ENCODE measurements around the gene TRMT10B. TPM values are rescaled to one million over a fixed set of nuclear protein-coding genes. Genes with fewer than 3 reads are reported as not detected.

TRMT10B gene
- total and polyA plus RNA-seq, 2 of the 13 experiments (the other 11 are each of a cell fraction or from before 2014, with no cell fraction given): 3.1 to 3.9 TPM

DNA sequence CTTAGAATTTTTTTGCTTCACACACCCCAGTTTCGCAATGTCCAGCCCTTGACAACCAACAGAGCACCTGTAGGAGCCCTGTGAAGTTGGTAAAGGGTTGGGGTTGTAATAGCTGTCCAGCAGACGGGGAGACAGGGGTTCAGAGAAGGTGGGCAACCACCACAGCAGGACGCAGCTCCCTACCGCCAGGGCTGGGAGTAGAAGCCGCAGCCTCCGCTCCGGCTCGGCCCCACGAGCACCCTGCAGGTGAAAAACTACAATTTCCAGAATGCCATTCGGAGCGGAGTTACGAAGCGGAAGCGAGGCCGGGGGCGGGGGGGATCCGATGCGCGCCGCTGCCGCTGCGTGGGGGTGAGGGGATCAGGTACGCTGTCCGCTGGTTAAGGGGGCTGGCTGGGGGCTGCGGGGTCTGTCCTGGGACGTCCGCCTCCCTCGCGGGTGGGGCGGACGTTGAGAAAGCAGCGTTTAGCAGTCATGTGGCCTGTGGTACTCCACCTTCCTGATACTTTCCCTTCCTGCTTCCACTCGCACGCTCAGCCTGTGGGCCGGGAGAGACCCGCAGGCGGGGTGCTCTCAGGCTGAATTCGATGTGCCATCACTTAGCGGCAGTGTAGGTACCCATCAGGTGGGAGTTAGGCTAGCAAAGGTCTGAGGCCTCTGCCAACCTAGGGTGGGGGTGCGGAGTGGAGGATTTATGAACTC lies at the start of gene TRMT10B (continued):
- TF ChIP-seq RERE (CRISPR knock-in tag; IDR thresholded peaks at IDR 0.05; ENCODE audit: low read depth): no peak
- TF ChIP-seq ZNF589 (CRISPR knock-in tag; conservative IDR thresholded peaks at IDR 0.05): no peak
- TF ChIP-seq, protein P1, sequence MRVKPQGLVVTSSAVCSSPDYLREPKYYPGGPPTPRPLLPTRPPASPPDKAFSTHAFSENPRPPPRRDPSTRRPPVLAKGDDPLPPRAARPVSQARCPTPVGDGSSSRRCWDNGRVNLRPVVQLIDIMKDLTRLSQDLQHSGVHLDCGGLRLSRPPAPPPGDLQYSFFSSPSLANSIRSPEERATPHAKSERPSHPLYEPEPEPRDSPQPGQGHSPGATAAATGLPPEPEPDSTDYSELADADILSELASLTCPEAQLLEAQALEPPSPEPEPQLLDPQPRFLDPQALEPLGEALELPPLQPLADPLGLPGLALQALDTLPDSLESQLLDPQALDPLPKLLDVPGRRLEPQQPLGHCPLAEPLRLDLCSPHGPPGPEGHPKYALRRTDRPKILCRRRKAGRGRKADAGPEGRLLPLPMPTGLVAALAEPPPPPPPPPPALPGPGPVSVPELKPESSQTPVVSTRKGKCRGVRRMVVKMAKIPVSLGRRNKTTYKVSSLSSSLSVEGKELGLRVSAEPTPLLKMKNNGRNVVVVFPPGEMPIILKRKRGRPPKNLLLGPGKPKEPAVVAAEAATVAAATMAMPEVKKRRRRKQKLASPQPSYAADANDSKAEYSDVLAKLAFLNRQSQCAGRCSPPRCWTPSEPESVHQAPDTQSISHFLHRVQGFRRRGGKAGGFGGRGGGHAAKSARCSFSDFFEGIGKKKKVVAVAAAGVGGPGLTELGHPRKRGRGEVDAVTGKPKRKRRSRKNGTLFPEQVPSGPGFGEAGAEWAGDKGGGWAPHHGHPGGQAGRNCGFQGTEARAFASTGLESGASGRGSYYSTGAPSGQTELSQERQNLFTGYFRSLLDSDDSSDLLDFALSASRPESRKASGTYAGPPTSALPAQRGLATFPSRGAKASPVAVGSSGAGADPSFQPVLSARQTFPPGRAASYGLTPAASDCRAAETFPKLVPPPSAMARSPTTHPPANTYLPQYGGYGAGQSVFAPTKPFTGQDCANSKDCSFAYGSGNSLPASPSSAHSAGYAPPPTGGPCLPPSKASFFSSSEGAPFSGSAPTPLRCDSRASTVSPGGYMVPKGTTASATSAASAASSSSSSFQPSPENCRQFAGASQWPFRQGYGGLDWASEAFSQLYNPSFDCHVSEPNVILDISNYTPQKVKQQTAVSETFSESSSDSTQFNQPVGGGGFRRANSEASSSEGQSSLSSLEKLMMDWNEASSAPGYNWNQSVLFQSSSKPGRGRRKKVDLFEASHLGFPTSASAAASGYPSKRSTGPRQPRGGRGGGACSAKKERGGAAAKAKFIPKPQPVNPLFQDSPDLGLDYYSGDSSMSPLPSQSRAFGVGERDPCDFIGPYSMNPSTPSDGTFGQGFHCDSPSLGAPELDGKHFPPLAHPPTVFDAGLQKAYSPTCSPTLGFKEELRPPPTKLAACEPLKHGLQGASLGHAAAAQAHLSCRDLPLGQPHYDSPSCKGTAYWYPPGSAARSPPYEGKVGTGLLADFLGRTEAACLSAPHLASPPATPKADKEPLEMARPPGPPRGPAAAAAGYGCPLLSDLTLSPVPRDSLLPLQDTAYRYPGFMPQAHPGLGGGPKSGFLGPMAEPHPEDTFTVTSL (CRISPR knock-in tag; IDR thresholded peaks at IDR 0.05; ENCODE audit: borderline replicate concordance): no peak
- no peak for TF ChIP-seq ZNF337 (CRISPR knock-in tag; IDR thresholded peaks at IDR 0.05; ENCODE audit: borderline replicate concordance, low read depth)
- TF ChIP-seq ZNF407 (CRISPR knock-in tag; IDR thresholded peaks at IDR 0.05; ENCODE audit: not compliant biosample characterization): no peak
- TF ChIP-seq SYNCRIP (IDR thresholded peaks at IDR 0.05; ENCODE audit: insufficient read depth, low read depth, low read length): no peak
- no peak for TF ChIP-seq ZFP82 (CRISPR knock-in tag; IDR thresholded peaks at IDR 0.05; ENCODE audit: borderline replicate concordance)
- no peak for TF ChIP-seq MZF1 (CRISPR knock-in tag; IDR thresholded peaks at IDR 0.05; ENCODE audit: borderline replicate concordance)
